ENCODE results near the gene KLHL18.

GRCh38 chr3:47274652-47275051 is 8.1 kb upstream of the KLHL18 start:
- TF ChIP-seq CTCF (conservative IDR thresholded peaks at IDR 0.05; ENCODE audit: low read length) (peak; percentile 26; the same call in 1 of the 2 replicates), EZH2phosphoT487 (IDR thresholded peaks at IDR 0.05; ENCODE audit: borderline replicate concordance) (no peak)
